ENCODE data around the gene WDR5B.
"Not testable (repeated sequence)": the region's sequence is repeated elsewhere in the genome, so short reads cannot be mapped to it uniquely, and the experiment has no call there.

GRCh38 chr3:122365582-122366378 lies 50.1 kb downstream of the WDR5B start:
- not testable (repeated sequence) for TF ChIP-seq POLR2AphosphoS5 (IDR thresholded peaks at IDR 0.05; ENCODE audit: low read depth, low read length); TAF1 (IDR thresholded peaks at IDR 0.05; ENCODE audit: borderline replicate concordance, low read depth, low read length)
